ENCODE results near the gene SERTAD4. TPM values are rescaled to one million over a fixed set of nuclear protein-coding genes. Genes with fewer than 3 reads are reported as not detected.

SERTAD4 gene
- polyA plus RNA-seq, 10 donors = 4.8 to 16.6 (median 7.9) TPM

Other genes with a start within 250 kb of the SERTAD4 start
- 1 to 10 TPM; 3.5 to 6.0 (median 4.5) TPM for gene HHAT, start 96.1 kb downstream of the SERTAD4 start, polyA plus RNA-seq (ENCODE audit: insufficient read length in 10 of 10)

Data from muscle of back (tissue), 10 donors.